ENCODE results near the gene PTPN14.
"Not testable (repeated sequence)": the region's sequence is repeated elsewhere in the genome, so short reads cannot be mapped to it uniquely, and the experiment has no call there.

Gene PTPN14

GRCh38 chr1:214422137-214422671 is 129.2 kb downstream of the PTPN14 start:
- no peak for FAIRE-seq

GRCh38 chr1:214420833-214421232 is 130.6 kb downstream of the PTPN14 start:
- no peak for FAIRE-seq

- no peak for FAIRE-seq
Measured at GRCh38 chr1:214420341-214420740, 131.1 kb downstream of the PTPN14 start.

- FAIRE-seq = no peak
Measured at GRCh38 chr1:214419650-214420049, 131.8 kb downstream of the PTPN14 start.

GRCh38 chr1:214418391-214418790 is 133.0 kb downstream of the PTPN14 start:
- no peak for FAIRE-seq

- FAIRE-seq = no peak
Measured at GRCh38 chr1:214417545-214418210, 133.7 kb downstream of the PTPN14 start.

GRCh38 chr1:214416858-214417257 is 134.5 kb downstream of the PTPN14 start:
- no peak for FAIRE-seq

GRCh38 chr1:214416417-214416816 is 135.0 kb downstream of the PTPN14 start:
- FAIRE-seq = no peak

GRCh38 chr1:214415131-214415530 is 136.3 kb downstream of the PTPN14 start:
- no peak for FAIRE-seq

- no peak for FAIRE-seq
Measured at GRCh38 chr1:214414691-214415090, 136.7 kb downstream of the PTPN14 start.

- no peak for FAIRE-seq
Measured at GRCh38 chr1:214413315-214413714, 138.1 kb downstream of the PTPN14 start.

- no peak for FAIRE-seq
Measured at GRCh38 chr1:214404571-214405213, 146.7 kb downstream of the PTPN14 start.

GRCh38 chr1:214404154-214404553 is 147.2 kb downstream of the PTPN14 start:
- no peak for FAIRE-seq

- FAIRE-seq = no peak
Measured at GRCh38 chr1:214403431-214403830, 148.0 kb downstream of the PTPN14 start.

GRCh38 chr1:214402613-214403083 is 148.8 kb downstream of the PTPN14 start:
- no peak for FAIRE-seq

GRCh38 chr1:214401666-214402065 is 149.7 kb downstream of the PTPN14 start:
- FAIRE-seq = no peak

GRCh38 chr1:214400131-214400530 is 151.3 kb downstream of the PTPN14 start:
- no peak for FAIRE-seq

- no peak for FAIRE-seq
Measured at GRCh38 chr1:214398490-214398889, 152.9 kb downstream of the PTPN14 start.

GRCh38 chr1:214397497-214397896 is 153.9 kb downstream of the PTPN14 start:
- no peak for FAIRE-seq

- FAIRE-seq = no peak
Measured at GRCh38 chr1:214396330-214396729, 155.1 kb downstream of the PTPN14 start.

GRCh38 chr1:214394569-214394968 is 156.8 kb downstream of the PTPN14 start:
- FAIRE-seq = not testable (repeated sequence)

GRCh38 chr1:214393086-214393485 is 158.3 kb downstream of the PTPN14 start:
- no peak for FAIRE-seq

- no peak for FAIRE-seq
Measured at GRCh38 chr1:214391873-214392645, 159.3 kb downstream of the PTPN14 start.

GRCh38 chr1:214389734-214390133 is 161.7 kb downstream of the PTPN14 start:
- no peak for FAIRE-seq

All from G401.6 (cell line).